CD4-positive, alpha-beta memory T cell (primary cell): ENCODE data around the gene TUBA1A. TPM values are rescaled to one million over a fixed set of nuclear protein-coding genes. Genes with fewer than 3 reads are reported as not detected.
"Not testable (repeated sequence)": the region's sequence is repeated elsewhere in the genome, so short reads cannot be mapped to it uniquely, and the experiment has no call there.

Experiments used
- CTCF ChIA-PET: fragments of 350-600 bp; sonication (Branson Sonifier 250); formaldehyde crosslinking; loops from one replicate; lab custom pipeline; 2021; ENCODE audit warnings: inconsistent platforms; ENCODE audit not compliant: partially characterized antibody; lab: Charles Lee
- POLR2A ChIA-PET: fragments of 350-600 bp; sonication (Branson Sonifier 250); formaldehyde crosslinking; loops from one replicate; lab custom pipeline; 2021; ENCODE audit not compliant: partially characterized antibody; lab: Charles Lee
- DNase-seq, 5 donors: peaks; one replicate each; pipeline versions ENCODE4 v3.0.0 to v3.0.0-alpha.2; 2020 to 2022; ENCODE audit warnings: mixed read lengths in 1 of 5
- H3K27ac ChIP-seq: one replicate; pipeline ENCODE4 v1.7.0; 2013; ENCODE audit warnings: low read depth, low read length
- H3K27me3 ChIP-seq: 2 replicates; pipeline ENCODE4 v1.7.0; 2013; ENCODE audit warnings: mild to moderate bottlenecking, low read length, moderate library complexity; ENCODE audit not compliant: insufficient read depth
- H3K36me3 ChIP-seq: 2 replicates; pipeline ENCODE4 v1.7.0; 2013; ENCODE audit warnings: mild to moderate bottlenecking, low read length, moderate library complexity; ENCODE audit not compliant: insufficient read depth
- H3K4me1 ChIP-seq: 2 replicates; pipeline ENCODE4 v1.7.0; 2013; ENCODE audit warnings: mild to moderate bottlenecking, low read length, moderate library complexity; ENCODE audit not compliant: insufficient read depth
- H3K4me3 ChIP-seq, 2 donors: one replicate each; pipeline ENCODE4 v1.7.0; 2013; ENCODE audit warnings: low read length in 2 of 2, mild to moderate bottlenecking in 1 of 2
- H3K9me3 ChIP-seq, 2 donors: one replicate each; pipeline ENCODE4 v1.7.0; 2013; ENCODE audit warnings: low read length in 2 of 2, control low read depth in 1 of 2; ENCODE audit not compliant: control insufficient read depth in 1 of 2
- H3K27ac Mint-ChIP-seq, 7 donors: one replicate each; pipeline ENCODE4 v1.8.0; 2020 to 2021; ENCODE audit warnings: mixed read lengths in 7 of 7, mild to moderate bottlenecking in 6 of 7, inconsistent platforms in 3 of 7, moderate library complexity in 3 of 7
- H3K27me3 Mint-ChIP-seq, 2 donors: one replicate each; pipeline ENCODE4 v1.8.0; 2020 to 2021; ENCODE audit warnings: mixed read lengths in 2 of 2
- H3K36me3 Mint-ChIP-seq, 2 donors: one replicate each; pipeline ENCODE4 v1.8.0; 2020 to 2021; ENCODE audit warnings: mixed read lengths in 2 of 2, inconsistent platforms in 1 of 2, mild to moderate bottlenecking in 1 of 2
- H3K4me1 Mint-ChIP-seq, 4 donors: one replicate each; pipeline ENCODE4 v1.8.0; 2020 to 2021; ENCODE audit warnings: mixed read lengths in 4 of 4, mild to moderate bottlenecking in 1 of 4
- H3K4me3 Mint-ChIP-seq, 8 donors: one replicate each; pipeline ENCODE4 v1.8.0; 2020 to 2021; ENCODE audit warnings: mixed read lengths in 8 of 8, mild to moderate bottlenecking in 7 of 8, moderate library complexity in 6 of 8, inconsistent platforms in 3 of 8
- H3K9me3 Mint-ChIP-seq, 8 donors: one replicate each; pipeline ENCODE4 v1.8.0; 2020 to 2021; ENCODE audit warnings: mixed read lengths in 8 of 8, mild to moderate bottlenecking in 5 of 8, inconsistent platforms in 3 of 8, moderate library complexity in 1 of 8
- intact Hi-C: fragments of 100-400 bp; cut with micrococcal nuclease; formaldehyde crosslinking; loops from one replicate; pipeline ENCODE4 v1.15.1; 2023
- polyA plus RNA-seq, 2 donors: library from polyadenylated mRNA; unstranded; fragments of 300-500 nt; fragmentation: Illumina TruSeq; gene quantifications; one replicate each; pipeline ENCODE4 v1.2.3, GENCODE V29; 2021
- total RNA-seq, 2 experiments: library from RNA; stranded (reverse); gene quantifications; one replicate each; pipeline ENCODE4 v1.2.3, GENCODE V29; 2021

TUBA1A gene
- total and polyA plus RNA-seq, 4 experiments from 2014 or later, result 97.5 to 315 (median 133) TPM

DNA sequence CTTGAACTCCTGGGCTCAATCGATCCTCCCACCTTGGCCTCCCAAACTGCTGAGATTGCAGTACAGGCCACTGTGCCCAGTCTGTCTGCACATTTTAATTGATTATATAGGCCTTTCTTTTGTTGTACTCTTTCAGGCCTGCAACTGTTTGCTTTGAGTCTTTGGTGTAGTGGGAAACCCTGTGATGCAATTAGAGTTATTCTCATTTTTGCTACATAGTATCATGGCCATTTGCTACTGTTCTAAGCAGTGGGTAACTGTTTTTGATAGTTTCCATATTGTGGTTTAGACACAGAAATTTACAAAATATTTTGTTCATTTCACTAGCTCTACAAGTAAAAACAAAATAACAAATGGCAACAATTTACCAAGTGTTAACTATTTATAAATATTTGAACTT, 51.4 kb downstream of the TUBA1A start:
- H3K27me3 ChIP-seq, result no peaks in the 10 kb centered on the region
- H3K9me3 ChIP-seq, result no peaks in the 10 kb centered on the region
- no peak overlapping the region for H3K27ac Mint-ChIP-seq
- H3K36me3 Mint-ChIP-seq, result no peaks in the 10 kb centered on the region
- no peak for DNase-seq
- no peaks in the 10 kb centered on the region for H3K36me3 ChIP-seq
- H3K27ac ChIP-seq, result no peak overlapping the region
- H3K4me3 Mint-ChIP-seq, result no peak overlapping the region
- ChIA-PET CTCF (no interaction called here), POLR2A (no interaction called here)
- peaks cover 2 to 7% (median 3%) of the 10 kb centered on the region in 4 donors for H3K4me1 Mint-ChIP-seq
- intact Hi-C loops, result loop anchor here (10.0 kb wide), 1 partner anchor 127 kb away; the partner anchor contains the start of gene TUBA1C
- peaks cover 6% of the 10 kb centered on the region for H3K4me1 ChIP-seq
- H3K27me3 Mint-ChIP-seq, result no peaks in the 10 kb centered on the region
- H3K4me3 ChIP-seq, result no peak overlapping the region
- H3K9me3 Mint-ChIP-seq, result peaks cover 0 to 2% (median 0%) of the 10 kb centered on the region in 8 donors

DNA sequence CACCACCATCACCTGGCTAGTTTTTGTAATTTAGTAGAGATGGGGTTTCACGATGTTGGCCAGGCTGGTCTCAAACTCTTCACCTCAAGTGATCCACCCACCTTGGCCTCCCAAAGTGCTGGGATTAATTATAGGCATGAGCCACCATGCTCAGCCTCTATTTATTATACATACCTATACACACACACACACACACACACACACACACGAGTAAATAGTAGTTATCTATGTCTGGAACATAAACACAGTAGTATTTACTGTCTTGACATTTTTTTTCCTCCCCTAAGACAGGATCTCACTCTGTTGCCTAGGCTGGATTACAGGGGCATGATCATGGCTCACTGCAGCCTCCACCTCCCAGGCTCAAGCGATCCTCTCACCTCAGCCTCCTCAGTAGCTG, 51.9 kb downstream of the TUBA1A start:
- H3K27ac ChIP-seq, H3K36me3 ChIP-seq, H3K9me3 Mint-ChIP-seq, CTCF ChIA-PET, H3K27me3 ChIP-seq, DNase-seq, H3K4me3 ChIP-seq, POLR2A ChIA-PET, H3K4me3 Mint-ChIP-seq, H3K36me3 Mint-ChIP-seq, H3K27me3 Mint-ChIP-seq, H3K9me3 ChIP-seq: not testable (repeated sequence)
- Mint-ChIP-seq H3K27ac (peak overlapping the region in 1 of 7 donors; percentile 66), H3K4me1 (peaks cover 6 to 11% (median 7%) of the 10 kb centered on the region in 4 donors)
- intact Hi-C loops, result loop anchor here (10.0 kb wide), 1 partner anchor 128 kb away; the partner anchor contains the start of gene TUBA1C
- peaks cover 11% of the 10 kb centered on the region for H3K4me1 ChIP-seq

Other genes with a start within 250 kb of the TUBA1A start
- 10 to 100 TPM; 69.8 to 77.5 TPM for gene ARF3, start 231.6 kb downstream of the TUBA1A start, total RNA-seq
- gene ARF3, start 231.6 kb downstream of the TUBA1A start, polyA plus RNA-seq, result 10 to 100 TPM; 22.6 to 31.2 TPM
- gene WNT10B, start 217.3 kb downstream of the TUBA1A start, total RNA-seq, result 10 to 100 TPM; 12.9 to 13.0 TPM
- gene WNT10B, start 217.3 kb downstream of the TUBA1A start, polyA plus RNA-seq, result under 1 TPM; 0.56 to 0.72 TPM
- 1 to 10 TPM; 1.8 to 2.8 TPM for gene WNT1, start 210.8 kb downstream of the TUBA1A start, total RNA-seq
- gene WNT1, start 210.8 kb downstream of the TUBA1A start, polyA plus RNA-seq, result 1 to 10 TPM in 1 of 2 donors, under 1 TPM in 1; 0.55 to 1.1 TPM
- not detected for gene DDN, start 189.7 kb downstream of the TUBA1A start, total RNA-seq
- gene DDN, start 189.7 kb downstream of the TUBA1A start, polyA plus RNA-seq, result not detected
- 10 to 100 TPM; 48.9 to 53.7 TPM for gene PRKAG1, start 170.3 kb downstream of the TUBA1A start, total RNA-seq
- gene PRKAG1, start 170.3 kb downstream of the TUBA1A start, polyA plus RNA-seq, result 10 to 100 TPM; 47.8 to 50.3 TPM
- 100 to 1,000 TPM; 133 to 159 TPM for gene KMT2D, start 128.3 kb downstream of the TUBA1A start, total RNA-seq
- gene KMT2D, start 128.3 kb downstream of the TUBA1A start, polyA plus RNA-seq, result 10 to 100 TPM in 1 of 2 donors, under 1 TPM in 1; 0.16 to 26.7 TPM
- 1 to 10 TPM; 2.7 to 2.9 TPM for gene RHEBL1, start 119.1 kb downstream of the TUBA1A start, total RNA-seq
- 10 to 100 TPM in 1 of 2 donors, 1 to 10 TPM in 1; 9.2 to 10.5 TPM for gene RHEBL1, start 119.1 kb downstream of the TUBA1A start, polyA plus RNA-seq
- under 1 TPM; 0.35 to 0.44 TPM for gene DHH, start 94.3 kb downstream of the TUBA1A start, total RNA-seq
- not detected for gene DHH, start 94.3 kb downstream of the TUBA1A start, polyA plus RNA-seq
- gene LMBR1L, start 78.2 kb downstream of the TUBA1A start, total RNA-seq, result 100 to 1,000 TPM; 222 to 226 TPM
- gene LMBR1L, start 78.2 kb downstream of the TUBA1A start, polyA plus RNA-seq, result 10 to 100 TPM; 35.9 to 46.5 TPM
- 100 to 1,000 TPM; 332 to 361 TPM for gene TUBA1B, start 57.7 kb downstream of the TUBA1A start, total RNA-seq
- 100 to 1,000 TPM; 411 to 573 TPM for gene TUBA1B, start 57.7 kb downstream of the TUBA1A start, polyA plus RNA-seq
- gene TUBA1C, start 76.0 kb upstream of the TUBA1A start, total RNA-seq, result 10 to 100 TPM; 50.6 to 51.2 TPM
- 10 to 100 TPM; 55.6 to 58.0 TPM for gene TUBA1C, start 76.0 kb upstream of the TUBA1A start, polyA plus RNA-seq
- gene PRPH, start 106.1 kb upstream of the TUBA1A start, total RNA-seq, result under 1 TPM in 1 of 2 experiments, not detected in 1; 0.39 TPM
- gene PRPH, start 106.1 kb upstream of the TUBA1A start, polyA plus RNA-seq, result under 1 TPM in 1 of 2 donors, not detected in 1; 0.87 TPM
- gene TROAP, start 134.2 kb upstream of the TUBA1A start, total RNA-seq, result under 1 TPM; 0.26 to 0.80 TPM
- under 1 TPM in 1 of 2 donors, not detected in 1; 0.63 TPM for gene TROAP, start 134.2 kb upstream of the TUBA1A start, polyA plus RNA-seq
- gene C1QL4, start 148.1 kb upstream of the TUBA1A start, total RNA-seq, result not detected
- gene C1QL4, start 148.1 kb upstream of the TUBA1A start, polyA plus RNA-seq, result not detected
- gene DNAJC22, start 157.8 kb upstream of the TUBA1A start, total RNA-seq, result not detected
- not detected for gene DNAJC22, start 157.8 kb upstream of the TUBA1A start, polyA plus RNA-seq
- gene SPATS2, start 178.4 kb upstream of the TUBA1A start, total RNA-seq, result 1 to 10 TPM; 4.9 to 7.8 TPM
- gene SPATS2, start 178.4 kb upstream of the TUBA1A start, polyA plus RNA-seq, result 1 to 10 TPM; 4.3 to 5.2 TPM